GM18505 (cell line): ENCODE data around the gene MUC12.
"Not testable (repeated sequence)": the region's sequence is repeated elsewhere in the genome, so short reads cannot be mapped to it uniquely, and the experiment has no call there.

Experiments
- ATAC-seq: cut with Tn5 transposase; IDR thresholded peaks from one replicate; pipeline ENCODE4 v1.9.1; 2021; ENCODE audit not compliant: unreplicated experiment
- POLR2A ChIP-seq: IDR thresholded peaks from 4 replicates; pipeline ENCODE4 v1.6.1; 2011; ENCODE audit warnings: borderline replicate concordance; ENCODE audit not compliant: insufficient read depth, insufficient read length; ENCODE audit errors: extremely low read depth

Gene MUC12

DNA sequence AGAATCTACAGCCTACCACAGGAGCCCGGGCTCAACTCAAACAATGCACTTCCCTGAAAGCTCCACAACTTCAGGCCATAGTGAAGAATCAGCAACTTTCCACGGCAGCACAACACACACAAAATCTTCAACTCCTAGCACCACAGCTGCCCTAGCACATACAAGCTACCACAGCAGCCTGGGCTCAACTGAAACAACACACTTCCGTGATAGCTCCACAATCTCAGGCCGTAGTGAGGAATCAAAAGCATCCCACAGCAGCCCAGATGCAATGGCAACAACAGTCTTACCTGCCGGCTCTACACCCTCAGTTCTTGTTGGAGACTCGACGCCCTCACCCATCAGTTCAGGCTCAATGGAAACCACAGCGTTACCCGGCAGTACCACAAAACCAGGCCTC lies 22.3 kb downstream of the MUC12 start:
- no peak for ATAC-seq
- TF ChIP-seq POLR2A, result no peak

DNA sequence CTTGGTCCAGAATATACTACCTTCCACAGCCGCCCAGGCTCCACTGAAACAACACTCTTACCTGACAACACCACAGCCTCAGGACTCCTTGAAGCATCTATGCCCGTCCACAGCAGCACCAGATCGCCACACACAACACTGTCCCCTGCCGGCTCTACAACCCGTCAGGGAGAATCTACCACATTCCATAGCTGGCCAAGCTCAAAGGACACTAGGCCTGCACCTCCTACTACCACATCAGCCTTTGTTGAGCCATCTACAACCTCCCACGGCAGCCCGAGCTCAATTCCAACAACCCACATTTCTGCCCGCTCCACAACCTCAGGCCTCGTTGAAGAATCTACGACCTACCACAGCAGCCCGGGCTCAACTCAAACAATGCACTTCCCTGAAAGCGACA lies 22.9 kb downstream of the MUC12 start:
- not testable (repeated sequence) for ATAC-seq

DNA sequence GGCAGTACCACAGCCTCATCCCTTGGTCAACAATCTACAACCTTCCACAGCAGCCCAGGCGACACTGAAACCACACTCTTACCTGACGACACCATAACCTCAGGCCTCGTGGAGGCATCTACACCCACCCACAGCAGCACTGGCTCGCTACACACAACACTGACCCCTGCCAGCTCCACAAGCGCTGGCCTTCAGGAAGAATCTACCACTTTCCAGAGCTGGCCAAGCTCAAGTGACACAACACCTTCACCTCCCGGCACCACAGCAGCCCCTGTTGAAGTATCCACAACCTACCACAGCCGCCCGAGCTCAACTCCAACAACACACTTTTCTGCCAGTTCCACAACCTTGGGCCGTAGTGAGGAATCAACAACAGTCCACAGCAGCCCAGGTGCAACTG lies 25.3 kb downstream of the MUC12 start:
- not testable (repeated sequence) for ATAC-seq

DNA sequence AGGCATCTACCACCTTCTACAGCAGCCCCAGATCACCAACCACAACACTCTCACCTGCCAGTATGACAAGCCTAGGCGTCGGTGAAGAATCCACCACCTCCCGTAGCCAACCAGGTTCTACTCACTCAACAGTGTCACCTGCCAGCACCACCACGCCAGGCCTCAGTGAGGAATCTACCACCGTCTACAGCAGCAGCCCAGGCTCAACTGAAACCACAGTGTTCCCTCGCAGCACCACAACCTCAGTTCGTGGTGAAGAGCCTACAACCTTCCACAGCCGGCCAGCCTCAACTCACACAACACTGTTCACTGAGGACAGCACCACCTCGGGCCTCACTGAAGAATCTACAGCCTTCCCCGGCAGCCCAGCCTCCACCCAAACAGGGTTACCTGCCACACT lies 29.2 kb downstream of the MUC12 start:
- not testable (repeated sequence) for ATAC-seq

DNA sequence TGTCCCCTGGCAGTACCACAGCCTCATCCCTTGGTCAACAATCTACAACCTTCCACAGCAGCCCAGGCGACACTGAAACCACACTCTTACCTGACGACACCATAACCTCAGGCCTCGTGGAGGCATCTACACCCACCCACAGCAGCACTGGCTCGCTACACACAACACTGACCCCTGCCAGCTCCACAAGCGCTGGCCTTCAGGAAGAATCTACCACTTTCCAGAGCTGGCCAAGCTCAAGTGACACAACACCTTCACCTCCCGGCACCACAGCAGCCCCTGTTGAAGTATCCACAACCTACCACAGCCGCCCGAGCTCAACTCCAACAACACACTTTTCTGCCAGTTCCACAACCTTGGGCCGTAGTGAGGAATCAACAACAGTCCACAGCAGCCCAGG lies 30.0 kb downstream of the MUC12 start:
- not testable (repeated sequence) for ATAC-seq

DNA sequence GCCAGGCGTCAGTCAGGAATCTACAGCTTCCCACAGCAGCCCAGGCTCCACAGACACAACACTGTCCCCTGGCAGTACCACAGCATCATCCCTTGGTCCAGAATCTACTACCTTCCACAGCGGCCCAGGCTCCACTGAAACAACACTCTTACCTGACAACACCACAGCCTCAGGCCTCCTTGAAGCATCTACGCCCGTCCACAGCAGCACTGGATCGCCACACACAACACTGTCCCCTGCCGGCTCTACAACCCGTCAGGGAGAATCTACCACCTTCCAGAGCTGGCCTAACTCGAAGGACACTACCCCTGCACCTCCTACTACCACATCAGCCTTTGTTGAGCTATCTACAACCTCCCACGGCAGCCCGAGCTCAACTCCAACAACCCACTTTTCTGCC lies 30.7 kb downstream of the MUC12 start:
- ATAC-seq, result not testable (repeated sequence)

DNA sequence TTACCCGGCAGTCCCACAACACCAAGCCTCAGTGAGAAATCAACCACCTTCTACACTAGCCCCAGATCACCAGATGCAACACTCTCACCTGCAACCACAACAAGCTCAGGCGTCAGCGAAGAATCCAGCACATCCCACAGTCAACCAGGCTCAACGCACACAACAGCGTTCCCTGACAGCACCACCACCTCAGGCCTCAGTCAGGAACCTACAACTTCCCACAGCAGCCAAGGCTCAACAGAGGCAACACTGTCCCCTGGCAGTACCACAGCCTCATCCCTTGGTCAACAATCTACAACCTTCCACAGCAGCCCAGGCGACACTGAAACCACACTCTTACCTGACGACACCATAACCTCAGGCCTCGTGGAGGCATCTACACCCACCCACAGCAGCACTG lies 33.0 kb downstream of the MUC12 start:
- not testable (repeated sequence) for ATAC-seq

DNA sequence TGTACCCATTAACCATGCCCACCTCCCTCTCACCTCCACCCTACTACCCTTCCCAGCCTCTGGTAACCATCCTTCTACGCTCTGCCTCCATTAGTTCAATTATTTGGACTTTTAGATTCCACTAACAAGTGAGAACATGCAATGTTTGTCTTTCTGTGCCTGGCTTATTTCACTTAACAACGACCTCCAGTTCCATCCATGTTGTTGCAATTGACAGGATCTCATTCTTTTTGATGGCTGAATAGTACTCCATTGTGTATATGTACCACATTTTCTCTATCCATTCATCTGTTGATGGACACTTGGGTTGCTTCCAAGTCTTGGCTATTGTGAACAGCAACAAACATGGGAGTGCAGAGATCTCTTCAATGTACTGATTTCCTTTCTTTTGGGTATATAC lies 38.0 kb downstream of the MUC12 start:
- ATAC-seq, result not testable (repeated sequence)

DNA sequence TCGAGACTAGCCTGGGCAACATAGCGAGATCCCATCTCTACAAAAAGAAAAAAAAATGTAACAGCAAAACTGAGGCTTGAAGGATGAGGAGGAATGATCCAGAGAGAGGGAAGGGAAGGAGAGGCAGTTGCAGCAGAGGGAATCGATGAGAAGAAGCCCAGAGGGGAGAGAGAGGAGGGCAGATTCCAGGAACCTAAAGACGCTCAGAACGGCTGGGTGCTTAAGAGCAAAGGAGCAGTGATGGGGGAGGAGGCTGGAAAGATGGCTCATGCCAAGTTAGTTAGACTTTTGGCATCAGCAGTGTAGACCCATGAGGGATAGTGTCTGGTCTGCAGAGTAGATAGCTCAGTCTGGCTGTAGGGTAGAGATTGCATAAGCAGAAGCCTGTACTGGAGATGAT lies 40.3 kb downstream of the MUC12 start:
- no peak for ATAC-seq

DNA sequence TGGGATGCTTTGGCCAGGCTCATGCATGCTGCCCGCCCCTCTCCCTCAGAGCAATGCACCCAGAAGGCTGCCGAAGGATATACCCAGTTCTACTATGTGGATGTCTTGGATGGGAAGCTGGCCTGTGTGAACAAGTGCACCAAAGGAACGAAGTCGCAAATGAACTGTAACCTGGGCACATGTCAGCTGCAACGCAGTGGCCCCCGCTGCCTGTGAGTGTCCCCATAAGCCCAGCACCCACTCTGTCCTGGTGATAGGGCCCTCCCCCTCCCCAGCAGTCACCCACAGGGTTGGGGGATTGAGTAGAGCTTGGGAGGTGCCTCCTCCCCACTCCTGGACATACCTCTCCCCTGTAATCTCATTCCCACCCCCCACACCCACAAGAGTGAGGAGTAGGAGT lies 43.6 kb downstream of the MUC12 start:
- ATAC-seq, result no peak

More for the DNA sequence above, 40.3 kb downstream of the MUC12 start:
- TF ChIP-seq POLR2A, result no peak

DNA sequence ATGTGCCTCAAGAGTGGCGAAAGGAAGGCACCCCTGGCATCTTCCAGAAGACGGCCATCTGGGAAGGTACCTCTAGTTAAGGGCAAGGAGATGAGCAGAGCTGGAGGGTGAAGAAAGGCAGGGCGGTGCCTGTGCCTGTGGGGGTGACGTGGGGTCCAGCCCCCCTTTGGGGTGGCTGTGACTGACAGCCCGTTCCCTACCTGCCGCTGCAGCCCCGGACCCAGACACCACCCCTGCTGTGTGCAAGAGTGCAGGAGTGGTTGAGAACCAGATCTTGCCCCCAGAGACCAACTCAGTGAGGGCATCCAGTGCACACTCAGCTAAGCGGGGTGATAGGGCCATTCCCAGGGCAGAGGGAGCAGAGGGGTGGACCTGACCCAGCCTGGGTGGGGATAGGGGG lies 46.3 kb downstream of the MUC12 start:
- ATAC-seq, result no peak
- TF ChIP-seq POLR2A, result no peak

More for the DNA sequence above, 43.6 kb downstream of the MUC12 start:
- TF ChIP-seq POLR2A, result no peak

DNA sequence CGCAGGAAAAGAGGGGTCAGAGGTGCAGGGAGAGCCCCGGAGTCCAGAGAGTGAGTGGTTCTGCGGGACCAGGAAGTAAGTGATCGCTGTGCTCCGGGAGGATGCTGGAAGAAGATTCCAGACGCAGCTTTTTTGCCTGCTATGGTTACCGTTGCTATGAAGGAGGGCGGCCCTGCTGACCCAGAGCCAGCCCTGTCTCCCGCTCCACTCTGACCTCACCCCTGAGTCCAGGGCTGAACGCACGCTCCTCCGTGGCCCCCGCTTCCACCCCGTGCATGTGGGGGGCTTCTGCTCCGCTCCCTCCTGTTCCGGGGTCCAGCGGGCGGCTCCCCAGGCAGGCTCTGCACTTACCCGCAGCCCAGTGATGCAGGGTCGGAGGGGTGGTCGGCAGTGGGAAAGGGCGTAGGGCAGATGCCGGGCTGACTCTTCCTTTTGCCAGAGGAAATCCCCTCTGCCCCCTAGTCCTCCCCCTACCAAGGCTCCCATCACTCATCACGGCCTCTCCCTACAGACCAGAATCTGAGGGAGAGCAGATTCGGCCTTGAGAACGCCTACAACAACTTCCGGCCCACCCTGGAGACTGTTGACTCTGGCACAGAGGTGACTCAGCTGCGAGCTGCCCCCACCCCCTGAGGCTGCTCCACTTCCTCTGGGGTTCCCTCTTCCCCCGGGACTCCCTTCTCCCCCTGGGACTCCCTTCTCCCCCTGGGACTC lies 47.9 kb downstream of the MUC12 start:
- peak; percentile 67 for ATAC-seq
- peak; percentile 52 for TF ChIP-seq POLR2A

DNA sequence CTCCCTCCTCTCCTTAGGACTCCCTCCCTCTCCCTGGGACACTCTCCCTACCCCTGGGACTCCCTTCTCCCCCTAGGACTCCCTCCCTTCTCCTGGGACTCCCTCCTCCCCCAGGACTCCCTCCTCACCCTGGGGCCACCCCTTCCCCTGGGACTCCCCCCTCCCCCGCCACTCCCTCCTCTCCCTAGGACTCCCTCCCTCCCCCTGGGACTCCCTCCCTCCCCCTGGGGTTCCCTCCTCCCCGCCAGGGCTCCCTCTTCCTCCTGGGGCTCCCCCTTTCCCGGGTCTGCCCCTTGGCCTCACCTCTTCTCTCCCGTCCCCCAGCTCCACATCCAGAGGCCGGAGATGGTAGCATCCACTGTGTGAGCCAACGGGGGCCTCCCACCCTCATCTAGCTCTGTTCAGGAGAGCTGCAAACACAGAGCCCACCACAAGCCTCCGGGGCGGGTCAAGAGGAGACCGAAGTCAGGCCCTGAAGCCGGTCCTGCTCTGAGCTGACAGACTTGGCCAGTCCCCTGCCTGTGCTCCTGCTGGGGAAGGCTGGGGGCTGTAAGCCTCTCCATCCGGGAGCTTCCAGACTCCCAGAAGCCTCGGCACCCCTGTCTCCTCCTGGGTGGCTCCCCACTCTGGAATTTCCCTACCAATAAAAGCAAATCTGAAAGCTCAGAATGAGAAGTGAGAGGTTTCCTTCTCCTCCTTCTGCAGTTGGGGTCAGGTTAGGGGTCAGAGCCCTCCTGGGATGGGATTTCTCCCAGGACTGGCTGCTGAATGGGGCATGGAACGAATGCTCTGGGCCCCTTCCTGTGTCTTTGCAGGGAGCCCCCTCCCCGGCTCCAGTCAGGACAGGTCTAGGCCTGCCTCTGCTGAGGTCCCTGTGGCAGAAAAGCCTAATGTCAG lies 49.2 kb downstream of the MUC12 start:
- no peak for ATAC-seq
- no peak for TF ChIP-seq POLR2A

DNA sequence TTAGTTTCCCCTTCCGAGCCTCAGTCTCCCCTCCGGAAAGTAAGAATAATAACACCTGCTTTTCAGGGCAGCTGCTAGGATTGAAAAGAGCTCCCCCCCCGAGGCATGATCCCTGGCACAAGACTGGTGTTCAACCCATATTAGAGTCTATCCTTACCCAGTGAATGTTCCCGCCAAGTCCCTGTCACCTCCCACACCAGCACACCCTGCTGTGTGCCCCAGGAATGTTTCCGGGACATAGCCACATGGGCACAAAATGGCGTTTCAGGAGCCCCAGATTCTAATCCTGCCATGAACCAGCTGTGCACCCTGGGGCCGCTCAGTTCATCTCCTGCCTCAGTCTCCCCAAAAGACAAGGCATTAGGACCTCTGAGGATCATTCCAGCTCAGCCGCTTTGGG lies 51.1 kb downstream of the MUC12 start:
- no peak for TF ChIP-seq POLR2A
- no peak for ATAC-seq

DNA sequence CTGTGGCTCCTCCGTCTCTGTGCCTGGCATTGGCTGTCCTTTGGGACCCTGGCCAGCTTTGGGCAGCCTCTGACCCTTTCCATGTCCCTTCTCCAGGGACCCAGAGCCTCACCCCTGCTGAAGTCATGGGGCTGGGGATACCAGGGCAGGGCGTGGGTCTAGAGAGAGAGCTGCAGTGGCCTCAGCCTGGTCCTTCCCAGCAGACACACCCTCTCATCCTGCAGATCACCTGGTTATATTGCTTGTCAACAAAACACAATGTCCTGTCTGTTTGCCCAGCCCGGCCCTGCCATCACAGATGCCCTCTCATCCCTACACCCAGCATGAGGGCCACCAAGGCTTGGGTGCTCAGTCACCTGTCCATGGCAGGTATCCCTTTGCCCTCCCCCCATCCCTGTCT lies 52.3 kb downstream of the MUC12 start:
- no peak for ATAC-seq
- no peak for TF ChIP-seq POLR2A
